HCT116 (cell line): ENCODE data around the gene GHR. TPM values are rescaled to one million over a fixed set of nuclear protein-coding genes. Genes with fewer than 3 reads are reported as not detected.

Experiments used
- ATAC-seq: fragments of 200-7000 bp; cut with Tn5 transposase; 2 replicates; pipeline ENCODE4 v1.9.1; 2020; ENCODE audit warnings: mild to moderate bottlenecking, moderate library complexity
- BruUV-seq: library from RNA; stranded (reverse); fragments of 400-500 nt; replicated peaks from 2 replicates; lab custom pipeline; 2021; lab: Mats Ljungman, UMichigan
- CTCF ChIA-PET: fragments of 300-600 bp; sonication (Branson Sonifier 250); formaldehyde crosslinking; loops from one replicate; lab custom pipeline; 2021; ENCODE audit warnings: antibody characterized with exemption; lab: Charles Lee
- POLR2A ChIA-PET: fragments of 300-600, 350-600 bp; sonication (Branson Sonifier 250); formaldehyde crosslinking; loops from one replicate; lab custom pipeline; 2021; ENCODE audit warnings: antibody characterized with exemption; lab: Charles Lee
- RAD21 ChIA-PET, 2 experiments: fragments of 300-600 bp; sonication (Branson Sonifier 250); formaldehyde crosslinking; loops; one replicate each; lab custom pipeline; 2023; ENCODE audit warnings: low total read pairs in 2 of 2; ENCODE audit not compliant: uncharacterized antibody in 2 of 2, unreplicated experiment in 2 of 2, low non-redundant PET in 1 of 2; lab: Charles Lee
- DNase-seq: peaks from one replicate; pipeline ENCODE4 v3.0.0-alpha.2; 2010; ENCODE audit warnings: low read depth, low spot score
- H2AFZ ChIP-seq: fragments of 200-600 bp; shearing (Covaris generic), sonication (generic); 2 replicates; pipeline ENCODE4 v1.6.1; 2017; ENCODE audit warnings: low read depth, mixed run types, mixed read lengths, antibody characterized with exemption, low read length; ENCODE audit not compliant: poor library complexity, severe bottlenecking
- H3K27ac ChIP-seq: 2 replicates; pipeline ENCODE4 v1.5.1; 2012; ENCODE audit warnings: low read depth, low read length
- H3K27me3 ChIP-seq: fragments of 200-600 bp; sonication (generic); 2 replicates; pipeline ENCODE4 v1.6.1; 2016; ENCODE audit warnings: mixed run types, low read length, mixed read lengths; ENCODE audit not compliant: insufficient read depth
- H3K36me3 ChIP-seq, 2 experiments: fragments of 200-500 bp in 1 of 2; fragments of 200-600 bp in 1 of 2; sonication (Bioruptor generic) in 1 of 2; sonication (generic) in 1 of 2; 2 replicates each; pipeline versions ENCODE4 v1.5.1 to v1.6.1; 2014 to 2016; ENCODE audit warnings: low read length in 2 of 2, inconsistent platforms in 1 of 2, mixed read lengths in 1 of 2, mixed run types in 1 of 2; ENCODE audit not compliant: insufficient read depth in 2 of 2, control insufficient read depth in 1 of 2
- H3K4me1 ChIP-seq, 2 experiments: fragments of 200-600 bp in 1 of 2; sonication (generic) in 1 of 2; 2 replicates each; pipeline versions ENCODE4 v1.5.1 to v1.6.1; 2012 to 2017; ENCODE audit warnings: low read length in 2 of 2, inconsistent platforms in 1 of 2, mild to moderate bottlenecking in 1 of 2, mixed read lengths in 1 of 2, mixed run types in 1 of 2, moderate library complexity in 1 of 2; ENCODE audit not compliant: insufficient read depth in 2 of 2, control insufficient read depth in 1 of 2
- H3K4me2 ChIP-seq: fragments of 200-600 bp; sonication (generic); 2 replicates; pipeline ENCODE4 v1.6.1; 2017; ENCODE audit warnings: mixed run types, low read length, mixed read lengths
- H3K4me3 ChIP-seq, 2 experiments: fragments of 200-600 bp in 1 of 2; sonication (generic) in 1 of 2; replicated peaks in 1 of 2; 2 replicates each; pipeline ENCODE4 v1.5.1; 2011 to 2016; ENCODE audit warnings: low read length in 2 of 2, control low read depth in 1 of 2, low read depth in 1 of 2, mild to moderate bottlenecking in 1 of 2, mixed read lengths in 1 of 2, mixed run types in 1 of 2
- H3K79me2 ChIP-seq: fragments of 200-600 bp; sonication (generic); 2 replicates; pipeline ENCODE4 v1.6.1; 2017; ENCODE audit warnings: mild to moderate bottlenecking, mixed run types, low read length, moderate library complexity, mixed read lengths; ENCODE audit not compliant: insufficient read depth
- H3K9ac ChIP-seq: fragments of 200-600 bp; sonication (generic); 2 replicates; pipeline ENCODE4 v1.6.1; 2016; ENCODE audit warnings: low read length, mixed read lengths
- H3K9me2 ChIP-seq: fragments of 200-600 bp; sonication (generic), shearing (Covaris generic); 2 replicates; pipeline ENCODE4 v1.6.1; 2017; ENCODE audit warnings: mixed run types, mild to moderate bottlenecking, moderate library complexity; ENCODE audit not compliant: insufficient read depth
- H3K9me3 ChIP-seq, 2 experiments: fragments of 200-500 bp in 1 of 2; fragments of 200-600 bp in 1 of 2; sonication (Bioruptor generic) in 1 of 2; sonication (generic) in 1 of 2; 2 replicates each; pipeline ENCODE4 v1.6.1; 2014 to 2017; ENCODE audit warnings: low read length in 2 of 2, mixed read lengths in 2 of 2, inconsistent platforms in 1 of 2, low read depth in 1 of 2, mild to moderate bottlenecking in 1 of 2, mixed run types in 1 of 2, moderate library complexity in 1 of 2; ENCODE audit not compliant: control insufficient read depth in 1 of 2, insufficient read depth in 1 of 2
- H4K20me1 ChIP-seq: fragments of 200-600 bp; sonication (generic), shearing (Covaris generic); 2 replicates; pipeline ENCODE4 v1.6.1; 2017; ENCODE audit warnings: mixed run types, mild to moderate bottlenecking, moderate library complexity; ENCODE audit not compliant: insufficient read depth
- ATF3 ChIP-seq: IDR thresholded peaks from 2 replicates; pipeline ENCODE4 v1.6.1; 2012
- CBX3 ChIP-seq: IDR thresholded peaks from 2 replicates; pipeline ENCODE4 v1.6.1; 2012; ENCODE audit warnings: low read depth
- CEBPB ChIP-seq: IDR thresholded peaks from 2 replicates; pipeline ENCODE4 v1.6.1; 2012; ENCODE audit warnings: low read depth
- CTCF ChIP-seq, 3 experiments: fragments of 200-600 bp in 1 of 3; sonication (generic) in 1 of 3; IDR thresholded peaks in 2 of 3; conservative IDR thresholded peaks in 1 of 3; 2 replicates each; pipeline ENCODE4 v1.5.1; 2012 to 2017; ENCODE audit warnings: low read depth in 2 of 3, low read length in 2 of 3, antibody characterized with exemption in 1 of 3, borderline replicate concordance in 1 of 3, control low read depth in 1 of 3, mild to moderate bottlenecking in 1 of 3, mixed read lengths in 1 of 3, mixed run types in 1 of 3, moderate library complexity in 1 of 3; ENCODE audit not compliant: insufficient read depth in 1 of 3
- EGR1 ChIP-seq: IDR thresholded peaks from 2 replicates; pipeline ENCODE4 v1.6.1; 2012; ENCODE audit warnings: low read depth
- ELF1 ChIP-seq: IDR thresholded peaks from 2 replicates; pipeline ENCODE4 v1.6.1; 2012; ENCODE audit warnings: low read depth, borderline replicate concordance
- EZH2 ChIP-seq: fragments of 200-600 bp; sonication (generic); IDR thresholded peaks from 2 replicates; pipeline ENCODE4 v1.6.1; 2017; ENCODE audit warnings: antibody characterized with exemption, mixed run types
- FOSL1 ChIP-seq: IDR thresholded peaks from 2 replicates; pipeline ENCODE4 v1.6.1; 2012; ENCODE audit warnings: low read depth
- JUND ChIP-seq: IDR thresholded peaks from 2 replicates; pipeline ENCODE4 v1.6.1; 2012
- POLR2A ChIP-seq: IDR thresholded peaks from 2 replicates; pipeline ENCODE4 v1.7.0; 2011; ENCODE audit warnings: borderline replicate concordance; ENCODE audit not compliant: insufficient read depth, insufficient read length; ENCODE audit errors: extremely low read depth
- POLR2AphosphoS5 ChIP-seq: IDR thresholded peaks from 2 replicates; pipeline ENCODE4 v1.6.1; 2011; ENCODE audit warnings: mild to moderate bottlenecking, low read depth, low read length, moderate library complexity
- RAD21 ChIP-seq: IDR thresholded peaks from 2 replicates; pipeline ENCODE4 v1.6.1; 2012; ENCODE audit warnings: low read depth, mild to moderate bottlenecking
- SP1 ChIP-seq: IDR thresholded peaks from 2 replicates; pipeline ENCODE4 v1.6.1; 2012; ENCODE audit warnings: low read depth
- SRF ChIP-seq: IDR thresholded peaks from 2 replicates; pipeline ENCODE4 v1.6.1; 2012; ENCODE audit warnings: low read depth
- YY1 ChIP-seq: IDR thresholded peaks from 2 replicates; pipeline ENCODE4 v1.6.1; 2011; ENCODE audit warnings: low read length, low read depth, moderate library complexity, mild to moderate bottlenecking; ENCODE audit not compliant: insufficient replicate concordance; ENCODE audit errors: extremely low read depth
- ZNF274 ChIP-seq: fragments of 200-500 bp; sonication (Bioruptor generic); IDR thresholded peaks from 2 replicates; pipeline ENCODE4 v1.6.1; 2014; ENCODE audit warnings: mild to moderate bottlenecking, low read depth, low read length, inconsistent platforms
- intact Hi-C: fragments of 100-400 bp; cut with micrococcal nuclease; formaldehyde crosslinking; loops from 2 replicates; pipeline ENCODE4 v1.10.0; 2022
- total RNA-seq: library from RNA; stranded (reverse); gene quantifications from one replicate; pipeline ENCODE4 v1.2.1, GENCODE V29; 2021; ENCODE audit not compliant: unreplicated experiment
- TF ChIP-seq, protein P1 (sequence below): IDR thresholded peaks from 2 replicates; pipeline ENCODE4 v1.6.1; 2011; ENCODE audit warnings: mild to moderate bottlenecking, low read length, moderate library complexity; ENCODE audit not compliant: insufficient replicate concordance; ENCODE audit errors: extremely low read depth
- TF ChIP-seq, protein P2 (sequence below): IDR thresholded peaks from 2 replicates; pipeline ENCODE4 v1.6.1; 2012

GHR gene
- total RNA-seq, 1 experiment from 2014 or later, result not detected

DNA sequence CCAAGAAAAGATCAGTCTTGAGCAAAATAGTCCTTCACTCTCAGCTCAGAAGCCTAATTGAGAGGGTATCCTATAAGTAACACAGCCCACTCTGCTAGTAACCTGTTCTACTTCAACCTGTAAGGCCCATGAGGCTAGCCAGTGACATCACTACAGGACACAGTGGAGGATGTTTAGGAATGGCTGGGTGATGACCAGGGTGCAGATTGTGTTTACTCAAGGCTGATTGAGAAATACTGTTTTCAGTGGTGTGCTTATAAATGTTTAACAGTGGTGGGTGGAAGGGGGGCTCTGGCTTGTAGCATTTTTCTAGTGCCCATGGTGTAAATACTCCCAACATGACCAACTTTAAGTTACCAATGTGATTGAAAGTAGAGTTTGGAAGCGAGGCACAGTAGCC is 173.6 kb downstream of the GHR start:
- H3K4me1 ChIP-seq, result no peaks in the 10 kb centered on the region
- POLR2A ChIA-PET, result no interaction called here
- BruUV-seq, result no TSS peak
- no peak for DNase-seq
- CTCF ChIA-PET, result no interaction called here
- H4K20me1 ChIP-seq, result no peaks in the 10 kb centered on the region
- ATAC-seq, result no peak
- H3K9me2 ChIP-seq, result no peaks in the 10 kb centered on the region
- no peak overlapping the region for H2AFZ ChIP-seq
- no peaks in the 10 kb centered on the region for H3K36me3 ChIP-seq
- H3K79me2 ChIP-seq, result no peaks in the 10 kb centered on the region
- H3K27ac ChIP-seq, result no peak overlapping the region
- TF ChIP-seq EGR1 (no peak), RAD21 (no peak), CEBPB (no peak), EZH2 (no peak), CTCF (IDR thresholded peaks at IDR 0.05 in 2 of 3, conservative IDR thresholded peaks at IDR 0.05 in 1 of 3; ENCODE audit: borderline replicate concordance in 1 of 3, insufficient read depth in 1 of 3, low read depth in 2 of 3, low read length in 2 of 3) (no peak), CBX3 (no peak), ZNF274 (no peak), YY1 (no peak), ATF3 (no peak), SP1 (no peak), JUND (no peak), SRF (no peak), POLR2AphosphoS5 (no peak), POLR2A (no peak), ELF1 (no peak), FOSL1 (no peak)
- TF ChIP-seq, protein P1, sequence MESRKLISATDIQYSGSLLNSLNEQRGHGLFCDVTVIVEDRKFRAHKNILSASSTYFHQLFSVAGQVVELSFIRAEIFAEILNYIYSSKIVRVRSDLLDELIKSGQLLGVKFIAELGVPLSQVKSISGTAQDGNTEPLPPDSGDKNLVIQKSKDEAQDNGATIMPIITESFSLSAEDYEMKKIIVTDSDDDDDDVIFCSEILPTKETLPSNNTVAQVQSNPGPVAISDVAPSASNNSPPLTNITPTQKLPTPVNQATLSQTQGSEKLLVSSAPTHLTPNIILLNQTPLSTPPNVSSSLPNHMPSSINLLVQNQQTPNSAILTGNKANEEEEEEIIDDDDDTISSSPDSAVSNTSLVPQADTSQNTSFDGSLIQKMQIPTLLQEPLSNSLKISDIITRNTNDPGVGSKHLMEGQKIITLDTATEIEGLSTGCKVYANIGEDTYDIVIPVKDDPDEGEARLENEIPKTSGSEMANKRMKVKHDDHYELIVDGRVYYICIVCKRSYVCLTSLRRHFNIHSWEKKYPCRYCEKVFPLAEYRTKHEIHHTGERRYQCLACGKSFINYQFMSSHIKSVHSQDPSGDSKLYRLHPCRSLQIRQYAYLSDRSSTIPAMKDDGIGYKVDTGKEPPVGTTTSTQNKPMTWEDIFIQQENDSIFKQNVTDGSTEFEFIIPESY, result no peak
- TF ChIP-seq, protein P2, sequence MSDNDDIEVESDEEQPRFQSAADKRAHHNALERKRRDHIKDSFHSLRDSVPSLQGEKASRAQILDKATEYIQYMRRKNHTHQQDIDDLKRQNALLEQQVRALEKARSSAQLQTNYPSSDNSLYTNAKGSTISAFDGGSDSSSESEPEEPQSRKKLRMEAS, result no peak
- intact Hi-C loops, result no loop called here
- no peaks in the 10 kb centered on the region for H3K9me3 ChIP-seq
- no peak overlapping the region for H3K9ac ChIP-seq
- H3K4me3 ChIP-seq, result no peak overlapping the region
- RAD21 ChIA-PET, result no interaction called here
- H3K27me3 ChIP-seq, result no peaks in the 10 kb centered on the region
- no peak overlapping the region for H3K4me2 ChIP-seq
